COR-L47 (cell line): ENCODE measurements around the gene DSG4.
"Not testable (repeated sequence)": the region's sequence is repeated elsewhere in the genome, so short reads cannot be mapped to it uniquely, and the experiment has no call there.

ENCODE experiments used
- DNase-seq: peaks from one replicate; lab custom pipeline; 2025; lab: John Stamatoyannopoulos, UW

Gene DSG4, protein sequence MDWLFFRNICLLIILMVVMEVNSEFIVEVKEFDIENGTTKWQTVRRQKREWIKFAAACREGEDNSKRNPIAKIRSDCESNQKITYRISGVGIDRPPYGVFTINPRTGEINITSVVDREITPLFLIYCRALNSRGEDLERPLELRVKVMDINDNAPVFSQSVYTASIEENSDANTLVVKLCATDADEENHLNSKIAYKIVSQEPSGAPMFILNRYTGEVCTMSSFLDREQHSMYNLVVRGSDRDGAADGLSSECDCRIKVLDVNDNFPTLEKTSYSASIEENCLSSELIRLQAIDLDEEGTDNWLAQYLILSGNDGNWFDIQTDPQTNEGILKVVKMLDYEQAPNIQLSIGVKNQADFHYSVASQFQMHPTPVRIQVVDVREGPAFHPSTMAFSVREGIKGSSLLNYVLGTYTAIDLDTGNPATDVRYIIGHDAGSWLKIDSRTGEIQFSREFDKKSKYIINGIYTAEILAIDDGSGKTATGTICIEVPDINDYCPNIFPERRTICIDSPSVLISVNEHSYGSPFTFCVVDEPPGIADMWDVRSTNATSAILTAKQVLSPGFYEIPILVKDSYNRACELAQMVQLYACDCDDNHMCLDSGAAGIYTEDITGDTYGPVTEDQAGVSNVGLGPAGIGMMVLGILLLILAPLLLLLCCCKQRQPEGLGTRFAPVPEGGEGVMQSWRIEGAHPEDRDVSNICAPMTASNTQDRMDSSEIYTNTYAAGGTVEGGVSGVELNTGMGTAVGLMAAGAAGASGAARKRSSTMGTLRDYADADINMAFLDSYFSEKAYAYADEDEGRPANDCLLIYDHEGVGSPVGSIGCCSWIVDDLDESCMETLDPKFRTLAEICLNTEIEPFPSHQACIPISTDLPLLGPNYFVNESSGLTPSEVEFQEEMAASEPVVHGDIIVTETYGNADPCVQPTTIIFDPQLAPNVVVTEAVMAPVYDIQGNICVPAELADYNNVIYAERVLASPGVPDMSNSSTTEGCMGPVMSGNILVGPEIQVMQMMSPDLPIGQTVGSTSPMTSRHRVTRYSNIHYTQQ

DNA sequence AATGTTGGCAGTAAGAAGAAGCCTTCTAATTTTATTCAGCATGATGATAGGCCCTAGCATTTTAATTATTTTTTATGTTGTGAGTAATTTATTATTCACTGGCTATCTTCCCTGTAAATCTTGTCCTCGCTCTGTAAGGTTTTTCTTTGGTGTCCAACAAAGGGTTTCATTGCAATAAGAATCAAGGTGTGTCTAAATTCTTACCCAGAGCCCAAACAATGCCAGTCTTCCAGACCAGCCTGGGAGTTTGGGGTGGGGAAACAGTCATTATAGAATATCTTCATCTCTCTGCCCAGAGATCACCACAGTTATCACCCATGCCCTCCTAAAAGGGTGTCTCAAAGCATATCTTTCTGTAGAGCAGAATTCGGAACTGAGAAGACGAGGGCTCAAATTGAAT lies at the start of gene DSG4:
TSS of gene DSG4 (plus strand) at position 301 of the 400 bp plus-strand sequence. CDS start 135 bp downstream, outside the sequence.
- no peak for DNase-seq

DNA sequence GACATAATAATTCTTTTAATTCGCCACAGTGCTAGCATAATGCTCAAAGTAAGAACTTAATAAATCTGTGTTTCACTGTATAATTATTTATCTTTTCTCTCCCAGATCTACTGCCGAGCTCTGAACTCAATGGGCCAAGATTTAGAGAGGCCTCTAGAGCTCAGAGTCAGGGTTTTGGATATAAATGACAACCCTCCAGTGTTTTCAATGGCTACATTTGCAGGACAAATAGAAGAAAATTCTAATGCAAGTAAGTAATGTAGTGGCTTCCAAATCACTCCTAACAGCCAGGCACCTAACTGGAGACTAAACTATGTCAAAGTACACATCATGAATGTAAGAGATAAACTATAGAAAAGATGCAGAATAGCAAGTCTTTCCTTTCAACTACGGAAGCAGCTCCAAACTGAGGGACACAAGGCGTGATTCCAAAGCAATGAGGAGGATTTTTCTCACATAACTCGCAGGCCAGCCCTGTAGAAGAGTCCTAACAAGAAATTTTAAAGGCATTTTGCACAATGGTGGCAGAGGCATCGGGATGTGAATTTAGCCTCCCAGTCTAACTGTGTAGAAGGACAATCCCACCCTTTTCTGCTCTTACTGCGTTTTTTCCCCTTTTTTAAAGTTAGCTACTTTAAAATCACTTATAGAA lies 46.7 kb upstream of the DSG4 start:
- DNase-seq = no peak

DNA sequence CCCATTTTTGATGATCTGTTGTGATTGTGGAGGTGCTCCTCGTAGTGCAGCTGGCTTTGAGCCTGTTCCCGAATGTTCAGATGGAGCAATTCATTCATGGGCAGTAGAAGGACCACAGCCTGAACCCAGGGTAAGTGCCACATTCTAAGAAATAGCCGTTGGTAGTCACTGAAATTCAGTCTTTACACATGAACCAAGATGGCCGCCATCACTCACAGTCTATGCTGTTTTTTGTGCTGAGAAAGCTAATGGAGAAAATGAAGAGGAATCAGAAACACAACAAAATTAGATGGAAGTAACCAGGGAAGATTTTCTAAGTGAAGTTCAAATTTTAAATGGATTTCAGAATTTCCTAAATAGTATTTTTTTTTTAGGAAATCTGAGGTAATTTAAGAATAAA lies 33.1 kb upstream of the DSG4 start:
- DNase-seq = no peak

DNA sequence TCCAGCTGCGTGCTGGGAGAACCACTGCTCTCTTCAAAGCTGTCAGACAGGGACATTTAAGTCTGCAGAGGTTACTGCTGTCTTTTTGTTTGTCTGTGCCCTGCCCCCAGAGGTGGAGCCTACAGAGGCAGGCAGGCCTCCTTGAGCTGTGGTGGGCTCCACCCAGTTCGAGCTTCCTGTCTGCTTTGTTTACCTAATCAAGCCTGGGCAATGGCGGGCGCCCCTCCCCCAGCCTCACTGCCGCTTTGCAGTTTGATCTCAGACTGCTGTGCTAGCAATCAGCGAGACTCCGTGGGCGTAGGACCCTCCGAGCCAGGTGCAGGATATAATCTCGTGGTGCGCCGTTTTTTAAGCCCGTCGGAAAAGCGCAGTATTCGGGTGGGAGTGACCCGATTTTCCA lies 23.2 kb upstream of the DSG4 start:
- DNase-seq = not testable (repeated sequence)

DNA sequence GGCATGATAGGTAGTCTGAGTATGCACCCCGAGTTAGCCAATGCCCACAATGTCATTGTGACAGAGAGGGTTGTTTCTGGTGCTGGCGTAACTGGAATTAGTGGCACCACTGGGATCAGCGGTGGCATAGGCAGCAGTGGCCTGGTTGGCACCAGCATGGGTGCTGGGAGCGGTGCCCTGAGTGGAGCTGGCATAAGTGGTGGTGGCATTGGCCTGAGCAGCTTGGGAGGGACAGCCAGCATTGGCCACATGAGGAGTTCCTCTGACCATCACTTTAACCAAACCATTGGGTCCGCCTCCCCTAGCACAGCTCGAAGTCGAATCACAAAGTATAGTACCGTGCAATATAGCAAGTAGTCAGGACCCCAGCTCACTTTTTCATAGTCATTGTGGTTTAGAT lies 21.6 kb upstream of the DSG4 start:
- DNase-seq = no peak

DNA sequence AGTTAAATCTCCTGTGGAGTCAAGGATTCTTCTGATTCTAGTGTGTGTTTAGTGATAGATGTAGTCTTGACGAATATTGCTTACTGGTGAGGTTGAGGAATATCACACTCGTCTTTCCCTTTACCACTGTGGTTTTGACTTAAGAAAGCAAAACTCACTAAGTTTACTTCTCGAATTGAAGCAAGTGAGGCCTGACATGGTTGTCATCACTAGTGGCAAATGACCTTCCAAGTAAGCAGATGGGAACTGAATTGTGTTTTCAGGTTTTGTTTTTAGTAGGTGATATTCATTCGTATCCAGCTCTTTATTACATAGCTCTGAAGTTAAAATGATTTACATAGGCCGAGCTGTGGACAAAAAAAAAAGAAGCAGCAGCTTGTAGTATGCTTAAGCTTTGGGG lies 20.6 kb upstream of the DSG4 start:
- DNase-seq = no peak

DNA sequence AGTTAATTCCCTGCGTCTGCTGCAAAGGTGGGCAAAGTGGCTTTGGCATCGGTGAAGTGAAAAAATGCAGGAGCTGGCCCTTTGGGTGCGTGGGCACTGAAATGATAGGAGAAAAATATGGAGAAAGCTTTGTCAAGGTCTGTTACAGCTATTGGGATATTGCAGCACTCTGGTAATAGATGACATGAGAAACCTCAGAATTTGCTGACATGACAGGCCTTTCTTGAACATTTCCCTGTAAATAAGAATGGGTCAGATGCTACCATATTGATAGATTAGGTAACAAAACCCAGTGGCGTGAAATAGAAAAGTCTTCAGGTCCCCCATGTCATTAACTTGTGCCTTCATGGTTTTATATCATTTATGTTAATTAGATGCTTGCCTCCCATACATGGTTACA lies 12.4 kb upstream of the DSG4 start:
- no peak for DNase-seq

DNA sequence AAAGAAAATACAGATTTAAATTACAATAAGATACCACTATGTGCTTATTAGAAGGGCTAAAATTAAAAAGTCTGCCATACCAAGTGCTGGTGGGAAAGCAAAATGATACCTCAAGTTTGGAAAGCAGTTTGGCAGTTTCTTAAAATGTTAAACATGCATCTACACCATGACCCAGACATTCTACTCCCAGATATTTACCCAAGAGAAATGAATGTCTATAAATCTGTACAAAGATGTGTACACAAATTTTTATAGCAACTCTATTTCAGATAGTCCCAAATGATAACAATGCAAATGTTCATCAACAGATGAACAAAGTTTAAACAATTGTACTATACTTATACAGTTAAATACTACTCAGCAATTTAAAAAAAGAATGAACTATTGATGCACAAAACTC lies 7.1 kb upstream of the DSG4 start:
- DNase-seq = no peak

DNA sequence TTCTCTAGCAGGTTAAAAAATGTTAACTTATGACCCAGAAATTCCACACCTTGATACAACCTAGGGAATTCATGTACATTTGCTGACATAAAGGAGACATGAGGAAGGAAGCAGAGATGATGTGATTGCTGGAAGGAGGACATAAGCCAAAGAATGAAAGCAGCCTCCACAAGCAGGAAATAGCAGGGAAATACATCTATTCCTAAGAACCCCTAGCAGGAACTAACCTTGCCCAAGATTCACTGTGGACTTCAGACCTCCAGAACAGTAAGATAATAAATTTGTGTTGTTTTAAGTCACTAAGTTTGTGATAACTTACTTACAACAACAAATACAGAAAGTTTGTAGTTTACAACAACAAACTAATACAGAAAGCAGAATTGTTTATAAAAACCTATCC lies 4.6 kb upstream of the DSG4 start:
- no peak for DNase-seq

DNA sequence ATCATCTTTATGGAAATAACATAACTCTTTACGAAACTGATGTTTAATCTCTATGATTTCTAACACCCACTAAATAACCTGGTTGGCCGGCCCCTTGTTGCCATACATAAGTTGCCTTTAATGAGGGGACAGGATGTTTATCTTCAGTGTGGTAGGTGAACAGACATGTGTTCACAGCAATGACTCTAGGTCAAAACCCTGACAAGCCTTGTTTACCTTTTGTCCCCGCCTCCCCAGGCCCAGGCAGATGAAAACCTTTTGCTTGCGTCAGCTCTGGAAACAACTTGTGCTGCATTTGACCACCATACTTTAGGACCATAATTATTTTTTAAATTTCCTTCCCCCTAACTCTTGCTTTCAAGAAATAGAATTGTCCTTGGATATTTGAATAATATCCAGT lies 2.9 kb upstream of the DSG4 start:
- no peak for DNase-seq

DNA sequence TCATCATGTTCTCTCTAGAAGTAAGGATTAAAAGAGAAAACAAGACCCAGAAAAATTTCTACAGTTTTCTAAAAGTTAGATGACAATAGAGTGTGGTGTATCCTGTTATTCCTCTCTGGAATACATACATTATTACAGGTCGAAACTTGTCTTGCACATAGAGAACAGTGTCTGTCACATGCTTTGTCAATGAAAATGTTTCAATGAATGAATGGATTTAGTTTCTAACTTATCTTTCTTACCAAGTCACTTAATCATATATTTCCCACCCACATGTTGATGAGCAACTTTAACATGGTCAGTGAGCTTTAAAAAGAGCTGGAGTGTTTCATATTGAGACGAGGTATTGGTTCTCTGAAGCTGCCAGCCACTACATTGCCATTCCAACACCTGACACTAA lies 4.3 kb downstream of the DSG4 start:
- no peak for DNase-seq

DNA sequence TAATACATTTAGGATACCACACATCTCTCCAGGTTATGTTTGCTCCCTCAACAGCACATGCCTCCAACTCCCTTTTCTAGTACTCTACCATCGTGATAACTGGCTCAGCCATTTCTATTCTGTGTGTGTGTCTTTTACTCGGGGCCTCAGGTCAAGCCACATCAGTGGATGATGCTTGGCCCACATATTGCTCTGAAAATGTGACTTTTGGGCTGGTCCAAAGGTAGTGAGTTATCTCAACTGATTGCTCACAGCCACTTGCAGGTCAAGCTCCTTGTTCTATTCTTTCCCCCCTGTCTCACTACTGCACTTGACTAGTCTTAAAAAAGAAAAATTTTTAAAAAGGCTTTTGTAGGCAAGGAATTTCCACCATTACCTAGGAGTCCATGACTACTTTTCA lies 5.5 kb downstream of the DSG4 start:
- DNase-seq = no peak

DNA sequence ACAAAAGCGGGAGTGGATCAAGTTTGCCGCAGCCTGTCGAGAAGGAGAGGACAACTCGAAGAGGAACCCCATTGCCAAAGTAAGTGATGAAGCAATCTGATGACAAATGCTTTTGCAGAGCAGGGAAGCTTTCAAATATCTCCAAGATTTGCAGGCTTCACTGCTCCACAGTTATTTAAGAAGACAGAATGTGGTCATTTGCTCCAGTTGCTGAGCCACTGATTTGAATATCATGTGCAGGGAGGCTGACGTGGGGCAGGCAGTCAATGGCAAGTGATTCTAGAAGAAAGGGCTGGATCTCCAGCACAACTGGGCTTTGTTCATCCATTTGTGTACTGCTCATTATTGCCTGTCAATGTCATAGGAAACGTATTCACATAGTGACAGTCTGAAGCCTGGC lies 10.2 kb downstream of the DSG4 start:
- DNase-seq = no peak

DNA sequence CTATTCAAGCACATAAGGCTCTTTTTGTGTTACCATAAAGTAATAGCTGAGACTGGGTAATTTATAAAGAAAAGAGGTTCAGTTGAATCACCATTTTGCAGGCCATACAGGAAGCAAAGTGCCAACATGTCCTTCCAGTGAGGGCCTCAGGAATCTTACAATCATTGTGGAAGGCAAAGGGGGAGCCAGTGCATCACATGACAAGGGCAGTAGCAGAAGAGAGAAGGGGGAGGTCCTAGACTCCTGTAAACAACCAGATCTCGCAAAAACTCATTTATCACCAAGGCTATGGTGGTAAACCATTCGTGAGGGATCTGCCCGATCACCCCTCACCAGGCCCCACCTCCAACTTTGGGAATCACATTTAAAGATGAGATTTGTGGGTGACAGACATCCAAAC lies 16.7 kb downstream of the DSG4 start:
- DNase-seq = no peak

DNA sequence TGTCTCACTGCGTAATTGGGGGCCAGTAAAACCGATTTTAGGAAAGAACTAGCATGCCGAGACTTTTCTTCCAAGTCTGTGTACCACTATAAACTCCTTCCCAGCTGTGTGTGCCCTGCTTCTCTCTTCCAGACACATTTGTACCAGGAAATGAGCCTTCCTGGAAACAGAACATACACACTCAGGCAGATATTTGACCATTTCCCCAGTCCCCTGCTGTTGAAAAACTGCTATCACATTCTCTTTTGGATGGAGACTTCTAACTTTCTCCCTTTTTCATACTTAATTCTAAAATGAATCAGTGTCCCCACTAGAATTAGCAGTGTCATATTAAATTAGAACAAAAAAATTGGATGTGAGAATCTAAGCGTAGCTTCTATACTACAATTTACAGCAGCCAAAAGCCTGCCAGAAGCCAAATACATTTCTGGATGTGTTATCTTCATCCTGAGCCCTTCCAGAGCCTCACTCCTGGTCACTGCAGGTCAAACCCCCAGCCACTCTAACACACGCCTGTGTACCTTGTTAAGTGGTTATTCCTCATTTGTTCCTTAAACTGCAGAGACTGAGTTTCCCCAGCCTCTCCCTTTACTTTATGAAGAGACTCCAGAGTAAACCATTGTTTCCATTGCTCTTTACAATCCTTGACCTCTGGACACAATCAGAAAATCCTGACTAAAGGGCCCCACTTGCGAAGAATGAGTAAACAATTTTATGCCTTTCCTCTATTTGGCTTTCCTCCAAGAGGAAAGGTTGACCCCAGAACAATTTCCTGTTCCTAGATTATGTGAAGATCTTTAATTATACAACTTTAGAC lies 20.4 kb downstream of the DSG4 start:
- no peak for DNase-seq

DNA sequence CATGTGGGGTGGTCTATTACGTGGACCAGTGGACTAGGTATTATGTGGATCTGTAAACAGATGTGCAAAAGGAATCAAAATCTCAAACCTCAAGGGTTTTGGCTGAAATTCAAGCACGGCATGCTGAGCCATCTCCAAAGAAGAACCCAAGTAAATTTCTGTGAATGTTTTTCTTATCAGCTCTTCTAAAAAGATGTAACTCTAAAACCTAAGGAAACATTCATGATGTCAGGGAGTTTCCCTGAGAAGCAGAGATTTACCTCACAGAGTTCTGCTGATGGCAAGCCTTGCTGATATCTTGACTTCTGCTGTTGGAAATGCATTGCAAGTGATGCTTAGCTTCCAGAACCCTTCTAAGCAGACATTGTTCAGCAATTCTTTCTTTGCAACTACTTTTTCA lies 21.6 kb downstream of the DSG4 start:
- DNase-seq = no peak

DNA sequence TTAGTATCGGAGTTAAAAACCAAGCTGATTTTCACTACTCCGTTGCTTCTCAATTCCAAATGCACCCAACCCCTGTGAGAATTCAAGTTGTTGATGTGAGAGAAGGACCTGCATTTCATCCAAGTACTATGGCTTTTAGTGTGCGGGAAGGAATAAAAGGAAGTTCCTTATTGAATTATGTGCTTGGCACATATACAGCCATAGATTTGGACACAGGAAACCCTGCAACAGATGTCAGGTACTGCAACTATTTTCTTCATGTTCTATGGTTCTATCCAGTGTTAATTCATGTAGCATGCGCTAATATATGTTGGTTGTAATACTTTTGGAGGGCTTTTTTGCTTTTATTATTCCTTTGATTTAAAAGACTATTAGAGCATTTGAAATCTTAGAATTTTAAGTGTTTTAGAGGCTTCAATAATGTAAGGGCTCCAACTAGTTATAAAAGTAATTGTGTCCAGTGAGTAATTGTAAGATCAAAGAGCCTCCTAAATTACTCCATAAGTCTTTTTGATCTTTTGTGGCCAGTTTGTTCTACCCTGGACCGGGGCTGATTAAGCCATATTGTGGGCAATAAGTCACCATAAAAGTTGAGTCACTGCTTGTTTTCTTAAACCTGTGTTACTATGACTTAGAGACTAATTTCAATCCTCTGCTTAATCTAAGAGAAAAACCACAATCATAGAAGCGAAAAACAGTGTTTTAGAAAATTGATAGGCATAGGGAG lies 22.9 kb downstream of the DSG4 start:
- no peak for DNase-seq

DNA sequence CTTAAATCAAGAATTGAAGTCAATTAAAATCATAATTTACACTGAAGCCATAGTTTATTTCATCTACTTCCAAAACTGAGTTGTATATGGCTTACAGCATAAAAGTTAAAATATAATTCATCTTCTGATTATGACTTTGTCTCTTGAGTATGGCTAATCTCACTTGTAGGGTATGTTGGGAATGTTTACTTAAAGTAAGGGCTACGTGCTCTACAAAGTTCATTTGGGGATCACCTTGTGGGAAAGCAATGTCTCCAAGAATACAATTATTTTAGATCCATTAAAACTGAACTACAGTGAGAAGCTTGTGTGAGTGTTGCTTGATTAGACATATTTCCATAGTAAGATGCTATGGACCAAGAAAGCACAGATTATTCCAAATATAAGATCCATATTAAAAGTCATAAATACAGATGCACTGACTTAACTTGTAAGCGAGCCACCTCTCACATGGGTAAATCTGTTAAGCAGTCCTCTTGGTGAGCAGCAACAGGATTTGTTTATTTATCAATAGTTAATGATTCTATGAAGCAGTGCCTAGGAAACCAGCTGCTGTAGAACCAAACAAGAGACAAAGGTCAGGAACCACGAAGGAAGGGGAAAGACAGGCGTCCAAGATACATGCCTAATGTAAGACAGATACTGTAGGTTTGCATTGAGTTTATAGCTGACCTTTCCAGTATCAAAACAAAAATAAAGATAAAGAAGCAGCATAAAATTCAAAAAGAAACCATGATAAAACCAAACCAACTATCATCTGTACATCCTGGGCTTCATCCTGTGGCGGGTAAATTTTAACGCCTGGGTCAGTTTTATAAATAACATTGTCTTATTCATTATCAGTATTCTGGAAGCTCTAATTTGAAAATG lies 24.8 kb downstream of the DSG4 start:
- DNase-seq = no peak

DNA sequence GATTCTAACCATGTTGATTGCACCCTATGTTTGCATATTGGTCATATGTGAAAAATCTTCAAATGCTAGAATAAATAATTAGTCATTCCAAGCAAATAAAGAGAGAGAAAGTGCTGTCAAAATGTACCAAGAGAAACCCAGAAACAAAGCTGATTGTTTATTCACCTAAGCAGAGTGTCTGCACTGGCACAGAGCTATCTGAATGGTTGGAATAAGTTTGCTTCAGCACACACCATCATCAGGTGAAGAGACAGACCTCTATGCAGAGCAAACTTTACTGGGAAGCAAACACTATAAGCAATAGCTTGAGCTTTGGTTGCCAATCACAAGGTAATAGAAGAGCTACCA lies 25.4 kb downstream of the DSG4 start:
- no peak for DNase-seq

DNA sequence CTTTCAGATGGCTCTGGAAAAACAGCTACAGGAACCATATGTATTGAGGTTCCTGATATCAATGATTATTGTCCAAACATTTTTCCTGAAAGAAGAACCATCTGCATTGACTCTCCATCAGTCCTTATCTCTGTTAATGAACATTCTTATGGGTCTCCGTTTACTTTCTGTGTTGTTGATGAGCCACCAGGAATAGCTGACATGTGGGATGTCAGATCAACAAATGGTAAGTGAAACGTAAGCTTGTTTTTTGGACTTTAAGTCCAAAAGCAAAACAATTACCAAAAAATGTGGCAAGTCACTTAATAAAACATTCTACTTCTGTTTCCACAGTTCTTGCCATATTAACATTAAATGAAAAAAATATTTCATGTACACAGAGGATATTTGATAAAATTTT lies 26.8 kb downstream of the DSG4 start:
- no peak for DNase-seq
